C4-2B (cell line): Measurements from ENCODE around the gene TPM4.

ENCODE experiments used
- ZFX ChIP-seq: fragments of 450-650 bp; IDR thresholded peaks from 2 replicates; pipeline ENCODE4 v1.6.1; 2017
- TF ChIP-seq, protein P1 (sequence below): fragments of 450-650 bp; conservative IDR thresholded peaks from 2 replicates; pipeline ENCODE4 v1.5.1; 2017; ENCODE audit warnings: mild to moderate bottlenecking

DNA sequence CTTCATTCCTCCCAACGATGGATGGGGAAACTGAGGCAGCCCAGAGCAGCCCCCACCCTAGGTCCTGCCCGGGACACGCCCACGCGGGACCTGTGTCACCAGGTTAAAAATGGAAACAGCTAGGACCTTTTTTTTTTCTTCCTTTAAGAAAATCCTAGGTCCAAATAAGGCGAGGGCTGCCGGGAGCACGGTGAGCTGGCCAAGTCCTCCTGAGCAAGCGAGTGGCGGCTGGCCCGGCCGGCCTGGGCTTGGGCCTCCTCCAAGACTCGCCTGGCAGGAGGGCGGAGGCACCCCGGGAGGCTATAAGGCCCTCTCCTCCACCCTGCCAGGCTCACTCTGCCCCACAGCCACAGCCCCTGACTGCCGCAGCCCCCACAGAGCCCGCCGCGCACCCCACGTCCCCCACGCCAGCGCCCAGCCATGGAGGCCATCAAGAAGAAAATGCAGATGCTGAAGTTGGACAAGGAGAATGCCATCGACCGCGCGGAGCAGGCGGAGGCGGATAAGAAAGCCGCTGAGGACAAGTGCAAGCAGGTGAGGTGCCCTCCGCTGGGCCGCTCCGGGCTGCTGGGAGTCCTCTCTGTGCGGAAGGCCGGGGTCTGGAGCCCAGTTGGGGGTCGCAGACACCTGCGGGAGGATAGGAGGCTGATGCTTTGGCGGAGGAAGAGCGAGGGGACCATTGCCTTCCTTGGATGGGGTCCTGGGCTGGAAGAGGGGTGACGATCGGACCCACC, 8.9 kb upstream of the TPM4 start:
- TF ChIP-seq, protein P1, sequence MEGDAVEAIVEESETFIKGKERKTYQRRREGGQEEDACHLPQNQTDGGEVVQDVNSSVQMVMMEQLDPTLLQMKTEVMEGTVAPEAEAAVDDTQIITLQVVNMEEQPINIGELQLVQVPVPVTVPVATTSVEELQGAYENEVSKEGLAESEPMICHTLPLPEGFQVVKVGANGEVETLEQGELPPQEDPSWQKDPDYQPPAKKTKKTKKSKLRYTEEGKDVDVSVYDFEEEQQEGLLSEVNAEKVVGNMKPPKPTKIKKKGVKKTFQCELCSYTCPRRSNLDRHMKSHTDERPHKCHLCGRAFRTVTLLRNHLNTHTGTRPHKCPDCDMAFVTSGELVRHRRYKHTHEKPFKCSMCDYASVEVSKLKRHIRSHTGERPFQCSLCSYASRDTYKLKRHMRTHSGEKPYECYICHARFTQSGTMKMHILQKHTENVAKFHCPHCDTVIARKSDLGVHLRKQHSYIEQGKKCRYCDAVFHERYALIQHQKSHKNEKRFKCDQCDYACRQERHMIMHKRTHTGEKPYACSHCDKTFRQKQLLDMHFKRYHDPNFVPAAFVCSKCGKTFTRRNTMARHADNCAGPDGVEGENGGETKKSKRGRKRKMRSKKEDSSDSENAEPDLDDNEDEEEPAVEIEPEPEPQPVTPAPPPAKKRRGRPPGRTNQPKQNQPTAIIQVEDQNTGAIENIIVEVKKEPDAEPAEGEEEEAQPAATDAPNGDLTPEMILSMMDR, result no peak
- TF ChIP-seq ZFX, result no peak
